Measurements from ENCODE around the gene TEKTIP1. TPM values are rescaled to one million over a fixed set of nuclear protein-coding genes. Genes with fewer than 3 reads are reported as not detected.
A peak's percentile ranks its signal among the peaks of the same experiment; 100 is the strongest.

TEKTIP1 gene
- total and polyA plus RNA-seq, 9 of the 15 experiments (the other 6 are each of a cell fraction or from before 2014, with no cell fraction given), result 0.66 TPM; not detected in 8

GRCh38 chr19:3576696-3577443 is 37.9 kb downstream of the TEKTIP1 start:
- H3K27me3 ChIP-seq (ENCODE audit: control insufficient read depth in 2 of 2, insufficient read depth in 2 of 2, low read length in 2 of 2), result no peaks in the 10 kb centered on the region
- in situ Hi-C loops (cut with MboI) (no loop called here), intact Hi-C loops (cut with micrococcal nuclease) (loop anchor here (1.0 kb wide), 1 partner anchor 32 kb away; no protein-coding TSS in a partner anchor)
- H3K36me3 ChIP-seq (ENCODE audit: control insufficient read depth, insufficient read depth, low read length), result peaks cover 38% of the 10 kb centered on the region
- peak overlapping the region; percentile 11; the same call in 1 of the 2 replicates for H3K4me3 ChIP-seq
- ChIA-PET POLR2A (interaction anchor here (0.6 to 1.5 kb wide), 8 partner anchors 9 to 133 kb away, joined by 3 to 7 read pairs (median 4); no protein-coding TSS in a partner anchor), CTCF (ENCODE audit: low intra/inter-chr PET ratio) (no interaction called here)
- peaks cover 5% of the 10 kb centered on the region for H3K9me1 ChIP-seq (ENCODE audit: control insufficient read depth, insufficient read depth, low read length)
- BruUV-seq (replicated peaks), result no TSS peak
- H3K9me3 ChIP-seq (replicated peaks; ENCODE audit: control insufficient read depth, insufficient read depth, low read depth, low read length), result no peaks in the 10 kb centered on the region
- peak overlapping the region; percentile 43 for H3K4me2 ChIP-seq (ENCODE audit: insufficient read depth, low read length)
- 63% methylated on average over 15 of the region's 78 CpGs for WGBS (ENCODE audit: insufficient coverage, low coverage, missing lambda C conversion rate)
- peak overlapping the region in 1 of 2 experiments; percentile 66; a peak in 2 of 4 replicates for H3K9ac ChIP-seq (ENCODE audit: insufficient read depth in 1 of 2, low read depth in 2 of 2, low read length in 2 of 2)
- ATAC-seq, result peak; percentile 20
- 0 out of 3 replicates have a peak overlapping the region, but pooled peaks have one; percentile 12 for H3K27ac ChIP-seq (ENCODE audit: extremely low read depth, low read depth, low read length)
- H2AFZ ChIP-seq (ENCODE audit: low read depth, low read length), result no peak overlapping the region
- H3K4me1 ChIP-seq (replicated peaks in 1 of 2; ENCODE audit: control insufficient read depth in 2 of 2, insufficient read depth in 2 of 2, low read length in 2 of 2), result peaks cover 38 to 81% of the 10 kb centered on the region in 2 experiments
- peaks cover 3% of the 10 kb centered on the region; the same call in 1 of the 2 replicates for H4K20me1 ChIP-seq (replicated peaks; ENCODE audit: control insufficient read depth, insufficient read depth, low read length)
- peak; percentile 67 to 91 (median 87) for DNase-seq (ENCODE audit: extremely low read depth in 1 of 4, low spot score in 3 of 4)
- peaks cover 20% of the 10 kb centered on the region for H3K79me2 ChIP-seq (ENCODE audit: control insufficient read depth, insufficient read depth, low read length)
- FAIRE-seq, result no peak
- no peak for TF ChIP-seq JUND (IDR thresholded peaks at IDR 0.05; ENCODE audit: borderline replicate concordance, low read depth, low read length)
- TF ChIP-seq JUND (tag; IDR thresholded peaks at IDR 0.05; ENCODE audit: borderline replicate concordance, low read depth, low read length), result no peak
- 0 out of 2 replicates have a peak, but pooled peaks have one; percentile 53 for TF ChIP-seq RBFOX2 (IDR thresholded peaks at IDR 0.05; ENCODE audit: low read depth, low read length)
- TF ChIP-seq BRF2 (IDR thresholded peaks at IDR 0.05; ENCODE audit: borderline replicate concordance, insufficient read depth, insufficient read length), result no peak
- no peak for TF ChIP-seq RBM17 (IDR thresholded peaks at IDR 0.05; ENCODE audit: borderline replicate concordance, low read depth, low read length)
- no peak; the same call in 1 of the 2 replicates for TF ChIP-seq MYNN (IDR thresholded peaks at IDR 0.05)
- no peak for TF ChIP-seq MYNN (CRISPR knock-in tag; IDR thresholded peaks at IDR 0.05)
- no peak for TF ChIP-seq FOXO4 (CRISPR knock-in tag; IDR thresholded peaks at IDR 0.05)
- TF ChIP-seq CHD1 (IDR thresholded peaks at IDR 0.05; ENCODE audit: low read length), result no peak
- TF ChIP-seq ZC3H8 (IDR thresholded peaks at IDR 0.05), result no peak
- TF ChIP-seq KHSRP (IDR thresholded peaks at IDR 0.05), result no peak
- TF ChIP-seq, protein P1, sequence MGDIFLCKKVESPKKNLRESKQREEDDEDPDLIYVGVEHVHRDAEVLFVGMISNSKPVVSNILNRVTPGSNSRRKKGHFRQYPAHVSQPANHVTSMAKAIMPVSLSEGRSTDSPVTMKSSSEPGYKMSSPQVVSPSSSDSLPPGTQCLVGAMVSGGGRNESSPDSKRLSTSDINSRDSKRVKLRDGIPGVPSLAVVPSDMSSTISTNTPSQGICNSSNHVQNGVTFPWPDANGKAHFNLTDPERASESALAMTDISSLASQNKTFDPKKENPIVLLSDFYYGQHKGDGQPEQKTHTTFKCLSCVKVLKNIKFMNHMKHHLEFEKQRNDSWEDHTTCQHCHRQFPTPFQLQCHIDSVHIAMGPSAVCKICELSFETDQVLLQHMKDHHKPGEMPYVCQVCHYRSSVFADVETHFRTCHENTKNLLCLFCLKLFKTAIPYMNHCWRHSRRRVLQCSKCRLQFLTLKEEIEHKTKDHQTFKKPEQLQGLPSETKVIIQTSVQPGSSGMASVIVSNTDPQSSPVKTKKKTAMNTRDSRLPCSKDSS (IDR thresholded peaks at IDR 0.05; ENCODE audit: low read depth, partially characterized antibody), result no peak
- TF ChIP-seq ZNF518B (CRISPR knock-in tag; IDR thresholded peaks at IDR 0.05), result no peak

Measured in K562 (cell line).